ENCODE data around the gene NOVA1. TPM values are rescaled to one million over a fixed set of nuclear protein-coding genes. Genes with fewer than 3 reads are reported as not detected.

Gene NOVA1
- total RNA-seq, 1 experiment from 2014 or later = not detected

GRCh38 chr14:26602902-26603301 is 5.1 kb upstream of the NOVA1 start:
- ChIA-PET POLR2A (no interaction called here), RAD21 (ENCODE audit: low non-redundant PET in 1 of 2, low total read pairs in 2 of 2, uncharacterized antibody in 2 of 2, unreplicated experiment in 2 of 2) (no interaction called here), CTCF (no interaction called here)
- Histone ChIP-seq H3K27me3 (ENCODE audit: insufficient read depth, low read length) (no peaks in the 10 kb centered on the region), H4K20me1 (ENCODE audit: insufficient read depth) (no peaks in the 10 kb centered on the region), H3K27ac (ENCODE audit: low read depth, low read length) (no peak overlapping the region), H3K36me3 (ENCODE audit: control insufficient read depth in 1 of 2, insufficient read depth in 2 of 2, low read length in 2 of 2) (no peaks in the 10 kb centered on the region), H3K4me2 (ENCODE audit: low read length) (no peak overlapping the region), H3K9me2 (ENCODE audit: insufficient read depth) (no peaks in the 10 kb centered on the region), H3K79me2 (ENCODE audit: insufficient read depth, low read length) (no peaks in the 10 kb centered on the region), H3K9me3 (ENCODE audit: control insufficient read depth in 1 of 2, insufficient read depth in 1 of 2, low read depth in 1 of 2, low read length in 2 of 2) (peaks cover 0 to 22% of the 10 kb centered on the region in 2 experiments; a peak in 2 of 4 replicates), H2AFZ (ENCODE audit: low read depth, low read length, poor library complexity, severe bottlenecking) (no peak overlapping the region), H3K9ac (ENCODE audit: low read length) (no peak overlapping the region), H3K4me3 (replicated peaks in 1 of 2; ENCODE audit: low read depth in 1 of 2, low read length in 2 of 2) (no peak overlapping the region), H3K4me1 (ENCODE audit: control insufficient read depth in 1 of 2, insufficient read depth in 2 of 2, low read length in 2 of 2) (no peaks in the 10 kb centered on the region)
- no TSS peak for BruUV-seq (replicated peaks)
- TF ChIP-seq EZH2phosphoT487 (IDR thresholded peaks at IDR 0.05; ENCODE audit: borderline replicate concordance) = no peak
- TF ChIP-seq TCF7L2 (IDR thresholded peaks at IDR 0.05; ENCODE audit: borderline replicate concordance, extremely low read depth, insufficient read depth, insufficient read length) = no peak
- TF ChIP-seq SP1 (IDR thresholded peaks at IDR 0.05; ENCODE audit: low read depth) = no peak
- TF ChIP-seq, protein P1, sequence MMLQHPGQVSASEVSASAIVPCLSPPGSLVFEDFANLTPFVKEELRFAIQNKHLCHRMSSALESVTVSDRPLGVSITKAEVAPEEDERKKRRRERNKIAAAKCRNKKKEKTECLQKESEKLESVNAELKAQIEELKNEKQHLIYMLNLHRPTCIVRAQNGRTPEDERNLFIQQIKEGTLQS (IDR thresholded peaks at IDR 0.05) = no peak
- no peak for TF ChIP-seq SIN3A (IDR thresholded peaks at IDR 0.05; ENCODE audit: low read depth)
- no peak for TF ChIP-seq CEBPB (IDR thresholded peaks at IDR 0.05; ENCODE audit: low read depth)
- TF ChIP-seq, protein P2, sequence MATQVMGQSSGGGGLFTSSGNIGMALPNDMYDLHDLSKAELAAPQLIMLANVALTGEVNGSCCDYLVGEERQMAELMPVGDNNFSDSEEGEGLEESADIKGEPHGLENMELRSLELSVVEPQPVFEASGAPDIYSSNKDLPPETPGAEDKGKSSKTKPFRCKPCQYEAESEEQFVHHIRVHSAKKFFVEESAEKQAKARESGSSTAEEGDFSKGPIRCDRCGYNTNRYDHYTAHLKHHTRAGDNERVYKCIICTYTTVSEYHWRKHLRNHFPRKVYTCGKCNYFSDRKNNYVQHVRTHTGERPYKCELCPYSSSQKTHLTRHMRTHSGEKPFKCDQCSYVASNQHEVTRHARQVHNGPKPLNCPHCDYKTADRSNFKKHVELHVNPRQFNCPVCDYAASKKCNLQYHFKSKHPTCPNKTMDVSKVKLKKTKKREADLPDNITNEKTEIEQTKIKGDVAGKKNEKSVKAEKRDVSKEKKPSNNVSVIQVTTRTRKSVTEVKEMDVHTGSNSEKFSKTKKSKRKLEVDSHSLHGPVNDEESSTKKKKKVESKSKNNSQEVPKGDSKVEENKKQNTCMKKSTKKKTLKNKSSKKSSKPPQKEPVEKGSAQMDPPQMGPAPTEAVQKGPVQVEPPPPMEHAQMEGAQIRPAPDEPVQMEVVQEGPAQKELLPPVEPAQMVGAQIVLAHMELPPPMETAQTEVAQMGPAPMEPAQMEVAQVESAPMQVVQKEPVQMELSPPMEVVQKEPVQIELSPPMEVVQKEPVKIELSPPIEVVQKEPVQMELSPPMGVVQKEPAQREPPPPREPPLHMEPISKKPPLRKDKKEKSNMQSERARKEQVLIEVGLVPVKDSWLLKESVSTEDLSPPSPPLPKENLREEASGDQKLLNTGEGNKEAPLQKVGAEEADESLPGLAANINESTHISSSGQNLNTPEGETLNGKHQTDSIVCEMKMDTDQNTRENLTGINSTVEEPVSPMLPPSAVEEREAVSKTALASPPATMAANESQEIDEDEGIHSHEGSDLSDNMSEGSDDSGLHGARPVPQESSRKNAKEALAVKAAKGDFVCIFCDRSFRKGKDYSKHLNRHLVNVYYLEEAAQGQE (IDR thresholded peaks at IDR 0.05; ENCODE audit: low read depth) = no peak
- no peak for TF ChIP-seq ZFX (IDR thresholded peaks at IDR 0.05)
- TF ChIP-seq, protein P3, sequence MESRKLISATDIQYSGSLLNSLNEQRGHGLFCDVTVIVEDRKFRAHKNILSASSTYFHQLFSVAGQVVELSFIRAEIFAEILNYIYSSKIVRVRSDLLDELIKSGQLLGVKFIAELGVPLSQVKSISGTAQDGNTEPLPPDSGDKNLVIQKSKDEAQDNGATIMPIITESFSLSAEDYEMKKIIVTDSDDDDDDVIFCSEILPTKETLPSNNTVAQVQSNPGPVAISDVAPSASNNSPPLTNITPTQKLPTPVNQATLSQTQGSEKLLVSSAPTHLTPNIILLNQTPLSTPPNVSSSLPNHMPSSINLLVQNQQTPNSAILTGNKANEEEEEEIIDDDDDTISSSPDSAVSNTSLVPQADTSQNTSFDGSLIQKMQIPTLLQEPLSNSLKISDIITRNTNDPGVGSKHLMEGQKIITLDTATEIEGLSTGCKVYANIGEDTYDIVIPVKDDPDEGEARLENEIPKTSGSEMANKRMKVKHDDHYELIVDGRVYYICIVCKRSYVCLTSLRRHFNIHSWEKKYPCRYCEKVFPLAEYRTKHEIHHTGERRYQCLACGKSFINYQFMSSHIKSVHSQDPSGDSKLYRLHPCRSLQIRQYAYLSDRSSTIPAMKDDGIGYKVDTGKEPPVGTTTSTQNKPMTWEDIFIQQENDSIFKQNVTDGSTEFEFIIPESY (IDR thresholded peaks at IDR 0.05; ENCODE audit: extremely low read depth, insufficient replicate concordance, low read length) = no peak
- TF ChIP-seq, protein P4, sequence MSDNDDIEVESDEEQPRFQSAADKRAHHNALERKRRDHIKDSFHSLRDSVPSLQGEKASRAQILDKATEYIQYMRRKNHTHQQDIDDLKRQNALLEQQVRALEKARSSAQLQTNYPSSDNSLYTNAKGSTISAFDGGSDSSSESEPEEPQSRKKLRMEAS (IDR thresholded peaks at IDR 0.05) = no peak
- TF ChIP-seq, protein P5, sequence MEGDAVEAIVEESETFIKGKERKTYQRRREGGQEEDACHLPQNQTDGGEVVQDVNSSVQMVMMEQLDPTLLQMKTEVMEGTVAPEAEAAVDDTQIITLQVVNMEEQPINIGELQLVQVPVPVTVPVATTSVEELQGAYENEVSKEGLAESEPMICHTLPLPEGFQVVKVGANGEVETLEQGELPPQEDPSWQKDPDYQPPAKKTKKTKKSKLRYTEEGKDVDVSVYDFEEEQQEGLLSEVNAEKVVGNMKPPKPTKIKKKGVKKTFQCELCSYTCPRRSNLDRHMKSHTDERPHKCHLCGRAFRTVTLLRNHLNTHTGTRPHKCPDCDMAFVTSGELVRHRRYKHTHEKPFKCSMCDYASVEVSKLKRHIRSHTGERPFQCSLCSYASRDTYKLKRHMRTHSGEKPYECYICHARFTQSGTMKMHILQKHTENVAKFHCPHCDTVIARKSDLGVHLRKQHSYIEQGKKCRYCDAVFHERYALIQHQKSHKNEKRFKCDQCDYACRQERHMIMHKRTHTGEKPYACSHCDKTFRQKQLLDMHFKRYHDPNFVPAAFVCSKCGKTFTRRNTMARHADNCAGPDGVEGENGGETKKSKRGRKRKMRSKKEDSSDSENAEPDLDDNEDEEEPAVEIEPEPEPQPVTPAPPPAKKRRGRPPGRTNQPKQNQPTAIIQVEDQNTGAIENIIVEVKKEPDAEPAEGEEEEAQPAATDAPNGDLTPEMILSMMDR (IDR thresholded peaks at IDR 0.05 in 2 of 3, conservative IDR thresholded peaks at IDR 0.05 in 1 of 3; ENCODE audit: borderline replicate concordance in 1 of 3, insufficient read depth in 1 of 3, low read depth in 2 of 3, low read length in 2 of 3) = no peak
- no peak for TF ChIP-seq RAD21 (IDR thresholded peaks at IDR 0.05; ENCODE audit: low read depth)
- no peak for TF ChIP-seq ELF1 (IDR thresholded peaks at IDR 0.05; ENCODE audit: borderline replicate concordance, low read depth)
- TF ChIP-seq FOSL1 (IDR thresholded peaks at IDR 0.05; ENCODE audit: low read depth) = no peak
- intact Hi-C loops (cut with micrococcal nuclease) = no loop called here
- ATAC-seq (no peak), DNase-seq (ENCODE audit: low read depth, low spot score) (no peak)

Data from HCT116 (cell line).